Mucosa of descending colon (tissue), 3 donors: ENCODE results near the gene TMEM54. TPM values are rescaled to one million over a fixed set of nuclear protein-coding genes. Genes with fewer than 3 reads are reported as not detected.

ENCODE experiments used
- ATAC-seq: fragments of 200-7000 bp; cut with Tn5 transposase; one replicate; pipeline ENCODE4 v1.9.1; 2020; ENCODE audit warnings: mild to moderate bottlenecking, moderate library complexity
- DNase-seq, 3 donors: peaks; one replicate each; pipeline ENCODE4 v3.0.0-alpha.2; 2020
- H3K36me3 ChIP-seq: fragments of 200-600 bp; one replicate; pipeline ENCODE4 v1.8.0; 2021; ENCODE audit warnings: low read depth, mild to moderate bottlenecking
- H3K4me1 ChIP-seq: fragments of 200-600 bp; one replicate; pipeline ENCODE4 v1.8.0; 2021; ENCODE audit warnings: low read depth, mild to moderate bottlenecking
- H3K4me3 ChIP-seq: fragments of 200-600 bp; one replicate; pipeline ENCODE4 v1.8.0; 2021; ENCODE audit warnings: mild to moderate bottlenecking
- H3K9me3 ChIP-seq: fragments of 200-600 bp; one replicate; pipeline ENCODE4 v1.8.0; 2021; ENCODE audit warnings: mild to moderate bottlenecking
- CTCF ChIP-seq: fragments of 200-600 bp; IDR thresholded peaks from one replicate; pipeline ENCODE4 v1.8.0; 2022; ENCODE audit warnings: antibody characterized with exemption, mild to moderate bottlenecking
- intact Hi-C, 2 donors: fragments of 100-400 bp; cut with DNase I in 1 of 2; cut with micrococcal nuclease in 1 of 2; formaldehyde crosslinking; loops; one replicate each; pipeline versions ENCODE4 v1.11.0 to v1.11.1; 2022; cut with DNase I, micrococcal nuclease
- total RNA-seq, 3 donors: library from RNA; stranded (reverse); fragmentation: NEBNext Ultra II Directional in 2 of 3; extraction: Animal tissue kit (Norgen Biotek cat#: 25700) in 2 of 3; gene quantifications; one replicate each; pipeline versions ENCODE4 v1.2.1 to v1.2.4, GENCODE V29; 2021 to 2023
- donor health status: DM: no; HTN: no; CAD: no; lungs with moderate emphysema.
- donor health status: DM: no; HTN: no; CAD: no.
- donor health status: DM: no; HTN: yes; CAD: no.

The TMEM54 gene
- total RNA-seq, 3 donors from 2014 or later = 426 to 995 (median 483) TPM

GRCh38 chr1:32946413-32946812 is 45.2 kb upstream of the TMEM54 start:
- no peak for TF ChIP-seq CTCF
- intact Hi-C loops = no loop called here
- H3K4me1 ChIP-seq = peaks cover 30% of the 10 kb centered on the region

GRCh38 chr1:32944180-32944579 is 43.0 kb upstream of the TMEM54 start:
- Histone ChIP-seq H3K4me1 (peaks cover 36% of the 10 kb centered on the region), H3K36me3 (peaks cover 8% of the 10 kb centered on the region), H3K9me3 (no peaks in the 10 kb centered on the region), H3K4me3 (no peak overlapping the region)
- no peak for TF ChIP-seq CTCF
- DNase-seq = no peak
- intact Hi-C loops = no loop called here
- ATAC-seq = no peak

More at GRCh38 chr1:32946413-32946812, 45.2 kb upstream of the TMEM54 start:
- DNase-seq (no peak), ATAC-seq (no peak)
- Histone ChIP-seq H3K4me3 (no peak overlapping the region), H3K36me3 (peaks cover 8% of the 10 kb centered on the region), H3K9me3 (no peaks in the 10 kb centered on the region)

- DNase-seq (peak; percentile 57 to 72 (median 68)), ATAC-seq (peak; percentile 80)
- Histone ChIP-seq H3K36me3 (no peaks in the 10 kb centered on the region), H3K4me1 (peaks cover 56% of the 10 kb centered on the region), H3K9me3 (no peaks in the 10 kb centered on the region), H3K4me3 (no peak overlapping the region)
- TF ChIP-seq CTCF = no peak
- intact Hi-C loops = loop anchor here (10.0 kb wide), 2 partner anchors 115 to 145 kb away; partner anchors contain the start of gene AZIN2 (in 1 of the 2)
Observed at GRCh38 chr1:32939655-32940371, 38.6 kb upstream of the TMEM54 start.

GRCh38 chr1:32937061-32937460 is 35.9 kb upstream of the TMEM54 start:
- Histone ChIP-seq H3K36me3 (no peaks in the 10 kb centered on the region), H3K4me1 (peaks cover 68% of the 10 kb centered on the region), H3K4me3 (no peak overlapping the region), H3K9me3 (no peaks in the 10 kb centered on the region)
- no peak for DNase-seq
- intact Hi-C loops = loop anchor here (10.0 kb wide), 2 partner anchors 118 to 148 kb away; partner anchors contain the start of gene AZIN2 (in 1 of the 2)
- no peak for TF ChIP-seq CTCF
- ATAC-seq = no peak

GRCh38 chr1:32934535-32934934 is 33.3 kb upstream of the TMEM54 start:
- intact Hi-C loops = loop anchor here (10.0 kb wide), 2 partner anchors 120 to 150 kb away; partner anchors contain the start of gene AZIN2 (in 1 of the 2)
- Histone ChIP-seq H3K4me1 (peaks cover 47% of the 10 kb centered on the region), H3K36me3 (no peaks in the 10 kb centered on the region), H3K9me3 (no peaks in the 10 kb centered on the region), H3K4me3 (no peak overlapping the region)
- no peak for ATAC-seq
- no peak for TF ChIP-seq CTCF
- DNase-seq = no peak
